ENCODE data around the gene RNF182.
"Not testable (repeated sequence)": the region's sequence is repeated elsewhere in the genome, so short reads cannot be mapped to it uniquely, and the experiment has no call there.

The RNF182 gene

DNA sequence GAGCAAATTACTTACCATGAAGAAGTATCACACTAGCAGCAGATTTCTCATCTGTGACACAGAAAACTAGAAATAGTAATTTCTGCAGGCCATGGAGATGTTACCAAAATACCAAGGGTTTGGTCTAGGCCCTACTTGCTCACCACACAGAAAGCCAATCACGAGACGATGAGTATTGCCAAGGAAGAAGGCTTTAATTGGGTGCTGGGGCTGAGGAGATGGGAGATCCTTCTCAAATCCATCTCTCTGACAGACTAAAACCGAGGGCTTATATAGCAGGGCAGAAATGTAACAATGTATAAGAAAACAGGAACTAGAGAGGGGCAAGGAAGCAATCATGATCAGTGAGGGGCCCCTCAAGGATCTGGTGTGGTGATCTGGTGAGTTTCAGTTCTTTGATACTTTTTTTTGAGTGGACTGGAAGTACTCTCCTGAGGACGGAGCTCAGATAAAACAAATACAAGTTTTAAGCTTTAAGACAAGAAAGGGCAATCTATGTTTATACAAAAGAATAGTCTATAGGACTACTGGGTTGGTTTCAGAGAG lies 40.9 kb downstream of the RNF182 start:
- DNase-seq (ENCODE audit: low read depth in 2 of 2): no peak

DNA sequence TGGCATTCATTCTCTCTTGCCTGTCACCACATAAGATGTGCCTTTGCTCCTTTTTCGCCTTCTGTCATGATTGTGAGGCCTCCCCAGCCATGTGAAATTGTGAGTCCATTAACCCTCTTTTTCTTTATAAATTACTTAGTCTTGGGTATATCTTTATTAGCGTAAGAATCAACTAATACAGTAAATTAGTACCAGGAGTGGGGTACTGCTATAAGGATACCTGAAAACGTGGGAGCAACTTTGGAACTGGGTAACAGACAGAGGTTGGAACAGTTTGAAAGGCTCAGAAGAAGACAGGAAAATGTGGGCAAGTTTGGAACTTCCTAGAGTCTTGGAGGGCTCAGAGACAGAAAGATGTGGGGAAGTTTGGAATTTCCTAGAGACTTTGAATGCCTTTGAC lies 46.6 kb downstream of the RNF182 start:
- no peak for DNase-seq (ENCODE audit: low read depth in 2 of 2)

DNA sequence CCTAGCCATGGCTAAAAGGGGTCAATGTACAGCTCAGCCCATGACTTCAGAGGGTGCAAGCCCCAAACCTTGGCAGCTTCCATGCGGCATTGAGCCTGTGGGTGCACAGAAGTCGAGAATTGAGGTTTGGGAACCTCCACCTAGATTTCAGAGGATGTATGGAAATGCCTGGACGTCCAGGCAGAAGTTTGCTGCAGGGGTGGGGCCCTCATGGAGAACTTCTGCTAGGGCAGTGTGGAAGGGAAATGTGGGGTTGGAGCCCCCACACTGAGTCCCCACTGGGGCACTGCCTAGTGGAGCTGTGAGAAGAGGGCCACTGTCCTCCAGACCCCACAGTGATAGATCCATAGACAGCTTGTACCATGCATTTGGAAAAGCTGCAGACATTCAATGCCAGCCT lies 47.9 kb downstream of the RNF182 start:
- DNase-seq (ENCODE audit: low read depth in 2 of 2): not testable (repeated sequence)

DNA sequence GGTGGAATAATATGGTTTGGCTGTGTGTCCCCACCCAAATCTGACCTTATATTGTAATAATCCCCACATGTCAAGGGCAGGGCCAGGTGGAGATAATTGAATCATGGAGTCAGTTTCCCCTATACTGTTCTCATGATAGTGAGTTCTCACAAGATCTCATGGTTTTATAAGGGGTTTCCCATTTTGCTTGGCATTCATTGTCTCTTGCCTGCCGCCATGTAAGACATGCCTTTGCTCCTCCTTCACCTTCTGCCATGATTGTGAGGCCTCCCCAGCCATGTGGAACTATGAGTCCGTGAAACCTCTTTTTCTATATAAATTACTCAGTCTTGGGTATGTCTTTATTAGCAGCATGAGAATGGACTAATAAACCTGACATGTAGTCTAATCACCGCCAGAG lies 48.7 kb downstream of the RNF182 start:
- not testable (repeated sequence) for DNase-seq (ENCODE audit: low read depth in 2 of 2)

DNA sequence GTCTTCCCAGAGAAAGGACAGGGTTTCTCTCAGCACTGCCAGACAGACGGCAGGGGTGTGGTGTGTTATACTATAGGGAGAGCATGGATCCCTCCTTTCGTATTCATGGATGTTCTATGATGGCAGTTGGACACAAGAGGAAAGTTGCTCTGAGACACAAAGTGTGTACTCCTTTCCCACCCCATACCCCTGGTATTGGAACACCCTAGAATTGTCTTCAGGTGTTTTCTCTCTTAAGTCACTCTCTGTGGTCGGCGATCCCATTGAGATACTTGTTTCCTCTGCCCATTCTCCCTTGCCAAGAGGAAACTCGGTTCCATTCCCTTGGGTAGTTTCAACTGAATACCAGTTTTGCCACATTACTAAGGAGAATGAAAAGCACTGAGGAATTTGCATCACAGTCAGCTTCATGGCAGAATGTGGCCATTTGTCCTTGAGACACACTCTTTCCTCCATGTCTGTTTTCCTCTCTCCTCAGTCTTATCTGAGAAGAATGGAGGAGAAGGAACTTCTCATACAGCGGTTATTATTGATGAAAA lies 53.4 kb downstream of the RNF182 start:
- DNase-seq (ENCODE audit: low read depth in 2 of 2): no peak

DNA sequence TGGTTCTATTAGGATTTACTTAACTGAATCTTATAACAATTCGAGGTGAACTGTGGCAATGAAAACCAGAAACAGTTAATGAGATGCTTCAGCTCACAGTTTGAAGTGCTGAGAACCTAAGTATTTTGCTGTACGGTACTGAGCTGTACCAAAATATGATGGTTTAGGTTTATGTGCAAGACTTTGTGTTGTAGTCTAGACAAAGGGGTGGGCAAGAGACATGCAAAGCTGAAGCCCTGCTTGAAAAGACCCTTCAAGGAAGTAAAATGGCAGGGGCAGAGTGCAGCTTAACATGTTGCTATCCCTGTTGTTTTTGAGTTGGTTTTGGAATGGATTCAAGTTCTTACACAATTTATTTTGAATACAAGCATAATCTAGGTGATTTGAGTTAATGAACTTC lies 54.0 kb downstream of the RNF182 start:
- no peak for DNase-seq (ENCODE audit: low read depth in 2 of 2)

DNA sequence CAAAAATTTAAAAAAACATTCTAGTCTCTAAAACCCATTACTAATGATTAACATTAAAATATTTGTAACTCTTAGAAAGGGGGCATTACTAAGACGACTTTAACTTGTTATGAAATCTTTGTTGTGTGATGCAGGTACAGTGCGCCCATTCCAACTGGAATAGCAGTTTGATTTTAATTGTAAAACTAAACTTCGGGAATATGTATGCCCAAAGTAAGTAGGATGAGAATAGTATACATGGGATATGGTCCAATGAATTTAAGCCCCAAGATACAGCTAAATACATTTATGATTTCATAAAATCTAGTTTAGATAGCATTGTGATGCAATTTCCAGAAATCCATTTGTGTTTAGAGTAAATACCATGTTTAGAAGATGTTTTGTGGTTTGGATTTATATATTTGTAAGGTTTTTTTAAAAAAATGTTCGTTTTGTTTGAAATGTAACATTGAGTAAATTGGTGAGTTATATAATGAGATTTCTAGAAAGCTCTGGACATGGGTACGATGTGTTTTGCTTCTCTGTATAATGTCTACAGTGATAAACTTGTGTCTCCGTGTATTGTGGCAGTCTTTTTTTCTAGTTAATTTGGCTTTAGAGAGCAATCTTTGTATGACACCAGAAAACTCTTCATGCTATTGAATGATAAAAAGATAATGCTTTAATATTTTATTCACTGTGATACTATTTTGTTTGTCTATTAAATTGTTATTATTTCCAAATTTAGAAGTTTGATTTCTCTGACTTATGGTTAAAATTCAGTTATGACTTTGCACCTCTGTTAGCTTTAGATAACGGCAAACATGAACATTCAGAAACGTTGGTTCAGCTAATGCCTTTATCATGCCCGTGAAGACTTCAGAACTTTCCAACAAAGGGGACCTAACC lies 54.8 kb downstream of the RNF182 start:
- no peak for DNase-seq (ENCODE audit: low read depth in 2 of 2)

DNA sequence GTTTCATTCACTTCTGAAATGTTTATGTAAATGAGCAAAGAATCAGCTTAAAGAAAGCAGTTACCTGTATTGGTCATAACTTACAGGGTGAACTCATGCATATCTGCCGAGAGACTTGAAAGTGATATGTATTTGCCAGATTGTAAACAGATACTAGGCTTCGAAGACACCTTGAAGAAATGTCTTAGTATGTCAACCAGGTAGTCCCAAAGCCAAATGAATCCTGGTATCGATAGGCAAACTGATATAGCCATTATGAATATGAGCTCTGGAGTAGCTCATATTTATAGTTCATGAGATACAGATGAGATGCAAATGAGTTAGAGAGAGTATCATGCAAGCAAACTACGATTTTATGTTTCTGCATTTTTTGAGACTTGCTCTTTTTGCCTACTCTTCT lies 55.8 kb downstream of the RNF182 start:
- DNase-seq (ENCODE audit: low read depth in 2 of 2): no peak

DNA sequence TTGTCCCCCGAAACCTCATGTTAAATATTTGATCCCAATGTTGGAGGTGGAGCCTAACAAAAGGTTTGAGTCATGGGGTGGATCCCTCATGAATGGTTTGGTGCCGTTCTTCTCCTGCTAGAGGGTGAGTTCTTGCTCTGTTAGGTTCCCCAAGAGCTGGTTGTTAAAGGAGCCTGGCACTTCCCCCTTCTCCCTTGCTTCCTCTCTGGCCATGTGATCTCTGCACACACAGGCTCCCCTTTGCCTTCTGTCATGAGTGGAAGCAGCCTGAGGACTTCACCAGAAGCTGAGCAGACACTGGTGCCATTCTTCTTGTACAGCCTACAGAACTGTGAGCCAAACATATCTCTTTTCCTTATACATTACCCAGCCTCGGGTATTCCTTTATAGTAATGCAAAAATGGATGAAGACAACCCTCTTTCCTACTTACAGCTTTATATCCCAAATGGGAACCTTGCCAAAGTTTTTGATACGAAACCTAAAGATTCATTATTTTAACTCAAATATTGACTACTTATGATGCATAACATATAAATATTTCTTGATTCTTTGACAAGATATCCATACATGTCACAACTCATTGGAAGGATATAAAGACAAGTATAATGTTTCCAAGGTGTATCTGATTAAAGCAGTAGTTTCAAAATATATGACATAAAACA lies 61.0 kb downstream of the RNF182 start:
- DNase-seq (ENCODE audit: low read depth in 2 of 2): no peak

DNA sequence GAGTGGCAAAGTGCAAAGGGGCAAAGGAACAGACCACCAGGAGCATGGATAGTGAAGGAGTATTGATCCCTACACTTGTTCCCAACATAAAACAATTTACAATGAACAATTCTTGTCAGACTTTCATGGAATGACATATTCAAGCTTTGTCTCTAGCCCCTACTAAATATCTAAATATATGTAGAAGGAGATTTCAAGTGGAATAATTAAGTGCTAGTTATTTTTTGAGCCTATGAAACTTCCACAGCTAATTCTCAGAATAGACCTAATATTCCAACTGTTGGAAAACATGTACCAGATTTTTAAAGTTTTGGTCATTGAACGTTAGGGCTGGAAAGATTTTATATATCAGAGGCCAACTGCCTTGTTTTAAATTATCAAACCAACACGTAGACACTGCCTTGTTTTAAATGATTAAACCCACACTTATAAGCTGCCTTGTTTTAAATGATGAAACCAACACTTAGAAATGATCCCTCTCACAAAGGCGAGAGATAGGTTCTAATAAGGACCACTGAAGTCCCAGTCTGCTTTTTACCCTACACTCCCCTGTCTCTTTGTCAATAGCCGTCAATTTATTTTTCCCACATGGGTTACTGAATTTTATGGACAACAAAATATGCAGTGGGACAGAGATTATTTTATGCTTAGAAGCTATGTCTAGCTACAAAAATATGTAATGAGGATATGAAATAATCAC lies 62.1 kb downstream of the RNF182 start:
- no peak for DNase-seq (ENCODE audit: low read depth in 2 of 2)

DNA sequence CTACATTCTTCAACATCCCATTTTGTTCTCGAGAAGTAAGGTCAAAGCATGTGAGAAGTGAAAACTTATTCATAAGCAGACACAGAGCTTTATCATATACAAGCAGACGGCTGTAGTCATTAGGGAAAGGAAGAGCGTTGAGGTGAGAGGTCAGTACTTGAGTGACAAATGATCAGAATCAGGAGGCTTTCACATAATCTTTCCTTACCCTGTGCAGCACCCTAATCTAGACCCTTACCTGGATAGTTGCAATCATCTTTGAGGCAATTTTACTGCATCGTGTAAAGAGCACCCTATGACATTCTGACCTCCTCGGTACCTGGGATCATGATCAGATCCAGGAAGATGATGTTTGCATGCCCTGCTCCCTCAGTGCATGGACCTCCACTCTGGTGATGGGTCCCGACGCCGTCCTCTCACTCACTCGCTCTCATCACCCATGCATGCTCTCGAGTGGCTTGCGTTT lies 62.7 kb downstream of the RNF182 start:
- DNase-seq (ENCODE audit: low read depth in 2 of 2): no peak

DNA sequence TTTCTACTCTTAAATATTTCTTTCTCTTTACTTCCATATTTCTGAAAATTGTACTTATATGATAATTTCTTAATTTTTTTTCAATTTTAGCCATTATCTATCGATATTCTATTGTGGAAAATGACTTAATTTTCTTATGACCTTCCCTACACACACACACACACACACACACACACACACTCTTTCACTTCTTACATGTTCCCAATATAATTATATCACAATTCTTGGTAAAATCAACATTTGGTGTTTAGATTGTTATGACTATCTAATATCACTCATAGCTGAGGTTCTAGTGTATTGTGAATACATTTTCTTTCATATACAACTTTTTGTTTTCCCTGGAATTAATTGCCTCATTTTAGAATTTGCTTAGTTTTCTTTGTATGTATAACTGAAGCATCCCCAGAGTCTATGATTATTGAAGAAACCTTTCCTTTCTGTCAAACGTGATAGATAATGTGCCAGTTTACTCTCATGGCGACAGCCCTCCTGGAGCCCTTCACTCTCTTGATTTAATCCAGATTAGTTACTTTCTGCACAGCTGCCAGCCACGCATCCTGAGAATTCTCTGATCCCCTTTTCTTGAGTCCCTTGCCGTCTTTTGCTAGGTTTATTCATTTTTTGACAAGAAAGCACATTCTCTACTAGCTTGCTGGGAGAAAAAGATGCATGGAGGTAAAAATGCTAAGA lies 63.4 kb downstream of the RNF182 start:
- no peak for DNase-seq (ENCODE audit: low read depth in 2 of 2)

DNA sequence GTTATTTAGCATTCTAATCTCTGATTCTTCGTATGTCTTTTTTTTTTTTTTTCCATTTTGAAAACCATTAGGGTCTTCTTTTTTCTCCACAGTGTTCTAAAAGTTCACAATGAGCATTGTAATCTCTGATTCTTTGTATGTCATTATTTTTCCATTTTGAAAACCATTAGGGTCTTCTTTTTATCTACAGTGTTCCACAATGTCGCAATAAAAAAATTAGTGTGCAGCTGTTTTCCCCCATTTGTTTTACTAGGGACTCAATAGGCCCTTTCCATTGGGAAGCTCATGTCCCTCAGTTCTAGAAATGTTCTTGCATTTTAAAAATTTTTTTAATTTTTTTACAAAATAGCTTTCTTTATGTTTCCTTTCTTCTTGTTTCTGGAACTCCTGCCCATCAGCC lies 64.2 kb downstream of the RNF182 start:
- no peak for DNase-seq (ENCODE audit: low read depth in 2 of 2)

DNA sequence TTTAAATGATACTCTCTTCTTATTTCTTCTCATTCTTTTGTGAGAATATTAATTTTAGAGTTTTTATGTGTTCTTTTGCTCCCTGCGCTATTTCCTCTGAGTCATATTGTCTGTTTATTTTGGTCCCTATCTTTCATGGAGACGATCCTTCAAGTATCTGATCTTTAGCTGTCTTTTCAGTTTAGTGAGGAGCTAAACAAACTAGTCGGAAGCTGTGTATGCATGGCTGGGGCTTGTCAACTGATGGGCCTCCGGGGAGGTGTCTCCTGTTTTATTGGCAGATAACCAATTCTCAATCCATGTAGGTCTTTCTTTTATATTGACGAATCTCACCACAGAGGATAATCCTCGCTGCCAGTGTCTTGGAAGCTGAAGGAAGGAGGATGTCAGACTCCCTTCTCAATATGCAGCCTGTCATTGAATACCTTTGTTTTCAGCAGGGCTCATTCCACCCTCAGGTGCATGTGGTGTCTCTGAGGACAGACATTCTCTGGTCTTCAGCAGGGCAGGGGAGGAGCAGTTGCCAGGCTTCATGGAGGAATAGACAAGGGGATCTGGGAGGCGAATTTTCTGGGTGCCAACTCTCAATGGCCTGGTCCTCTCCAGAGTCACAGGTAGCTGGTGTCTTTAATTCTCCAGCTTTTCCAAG lies 64.9 kb downstream of the RNF182 start:
- no peak for DNase-seq (ENCODE audit: low read depth in 2 of 2)

DNA sequence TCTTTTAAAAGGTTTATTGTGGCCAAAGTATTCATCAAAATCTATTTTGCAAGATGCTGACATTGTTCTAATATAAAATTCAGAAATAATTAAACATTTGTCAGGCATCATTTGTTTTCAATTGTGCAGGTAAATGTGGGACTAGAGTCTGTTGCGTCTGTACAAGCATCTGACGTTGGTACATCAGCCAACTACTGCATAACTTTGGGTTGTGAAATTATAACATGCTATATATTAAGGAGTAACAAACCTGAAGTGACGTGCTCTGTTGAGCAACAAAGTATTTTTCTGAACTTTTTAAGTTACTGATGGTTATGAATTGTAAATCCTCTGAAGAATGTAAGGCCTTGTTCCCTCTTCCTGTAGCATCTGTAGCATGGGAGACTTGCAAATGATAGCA lies 66.0 kb downstream of the RNF182 start:
- DNase-seq (ENCODE audit: low read depth in 2 of 2): no peak

DNA sequence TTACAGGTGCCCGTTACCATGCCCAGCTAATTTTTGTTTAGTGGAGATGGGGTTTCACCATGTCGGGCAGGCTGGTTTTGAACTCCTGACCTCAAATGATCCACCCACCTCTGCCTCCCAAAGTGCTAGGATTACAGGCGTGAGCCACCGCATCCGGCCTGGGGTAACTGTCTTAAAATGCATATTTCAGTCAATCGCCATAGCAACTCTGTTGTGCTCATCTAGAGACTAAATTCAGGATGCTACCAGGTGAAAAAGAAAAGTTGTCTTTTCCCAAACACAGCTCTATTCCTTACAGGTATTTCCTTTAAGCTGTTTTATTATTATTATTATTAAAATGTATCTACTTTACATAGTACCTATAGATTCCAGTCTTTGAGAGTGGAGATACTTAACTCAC lies 66.6 kb downstream of the RNF182 start:
- no peak for DNase-seq (ENCODE audit: low read depth in 2 of 2)

DNA sequence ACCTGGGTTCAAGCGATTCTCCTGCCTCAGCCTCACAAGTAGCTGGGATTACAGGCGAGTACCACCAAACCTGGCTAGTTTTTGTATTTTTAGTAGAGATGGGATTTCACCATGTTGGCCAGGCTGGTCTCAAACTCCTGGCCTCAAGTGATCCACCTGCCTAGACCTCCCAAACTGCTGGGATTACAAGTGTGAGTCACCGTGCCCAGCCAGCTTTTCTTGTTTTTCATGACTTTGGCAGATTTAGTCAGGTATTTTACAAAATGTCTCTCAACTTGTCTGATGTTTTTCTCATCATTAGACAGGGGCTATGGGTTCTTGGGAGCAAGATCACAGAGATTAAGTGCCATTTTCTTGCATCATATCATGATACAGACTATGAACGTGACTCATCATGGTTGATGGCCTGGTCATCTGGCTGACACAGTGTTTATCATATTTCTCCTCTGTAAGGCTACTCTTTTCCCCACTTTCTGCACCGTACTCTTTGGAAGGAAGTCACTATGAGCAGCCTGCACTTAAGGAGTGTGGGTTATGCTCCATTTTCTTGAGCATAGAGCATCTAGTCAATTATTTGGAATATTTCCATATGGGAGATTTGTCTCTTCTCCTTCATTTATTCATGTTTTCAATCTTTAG lies 67.8 kb downstream of the RNF182 start:
- DNase-seq (ENCODE audit: low read depth in 2 of 2): no peak

DNA sequence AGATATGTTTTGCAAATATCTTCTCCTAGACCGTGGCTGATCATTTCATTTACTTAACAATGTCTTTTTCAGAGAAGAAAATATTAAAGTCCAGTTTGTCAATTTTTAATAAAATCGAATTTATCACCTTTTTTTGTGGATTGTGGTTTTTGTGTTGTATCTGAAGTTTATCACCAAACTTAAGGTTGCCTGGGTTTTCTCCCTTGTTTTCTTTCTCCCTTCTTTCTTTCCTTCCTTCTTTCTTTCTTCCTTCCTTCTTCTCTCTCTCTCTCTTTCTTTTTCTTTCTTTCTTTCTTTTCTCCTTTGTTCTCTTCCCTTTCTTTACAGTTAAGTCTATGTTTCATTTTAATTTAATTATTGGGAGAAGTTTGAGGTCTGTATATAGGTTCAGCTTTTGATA lies 68.7 kb downstream of the RNF182 start:
- no peak for DNase-seq (ENCODE audit: low read depth in 2 of 2)

DNA sequence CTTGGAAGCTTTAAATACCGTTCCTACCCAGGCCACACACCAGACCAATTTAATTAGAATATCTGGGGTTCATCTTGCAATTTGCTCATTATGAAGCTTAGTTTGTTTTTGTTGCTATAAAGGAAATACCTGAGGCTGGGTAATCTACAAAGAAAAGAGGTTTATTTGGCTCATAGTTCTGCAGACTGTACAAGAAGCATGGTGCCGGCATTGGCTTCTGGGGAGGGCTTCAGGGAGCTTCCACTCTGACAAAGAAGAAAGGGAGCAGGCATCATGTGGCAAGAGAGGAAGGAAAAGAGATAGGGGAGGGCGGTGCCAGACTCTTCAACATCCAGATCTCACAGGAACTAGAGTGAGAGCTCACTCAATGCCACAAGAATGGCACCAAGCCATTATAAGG lies 73.6 kb downstream of the RNF182 start:
- DNase-seq (ENCODE audit: low read depth in 2 of 2): no peak

DNA sequence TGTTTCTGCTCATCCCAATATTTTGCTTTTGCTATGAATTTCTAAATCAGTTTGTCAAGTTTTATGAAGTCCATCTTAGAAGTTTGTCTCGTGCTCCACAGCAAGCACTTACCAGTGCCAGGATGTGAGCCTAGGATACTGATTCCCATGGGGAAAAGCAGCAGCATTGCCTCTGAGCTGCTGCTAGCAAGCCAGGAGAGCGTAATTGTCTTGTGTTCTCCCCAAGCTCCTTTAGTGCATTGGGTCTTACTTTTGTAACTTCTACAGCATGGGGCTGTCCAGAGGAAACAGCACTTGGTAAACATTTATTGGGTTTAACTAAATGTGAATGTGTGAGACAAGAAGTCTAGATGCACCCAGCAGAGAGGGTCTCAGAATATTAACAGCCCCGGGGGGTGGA lies 76.1 kb downstream of the RNF182 start:
- DNase-seq (ENCODE audit: low read depth in 2 of 2): no peak
